ENCODE data around the gene PPFIBP1. TPM values are rescaled to one million over a fixed set of nuclear protein-coding genes. Genes with fewer than 3 reads are reported as not detected.
A peak's percentile ranks its signal among the peaks of the same experiment; 100 is the strongest.
"Not testable (repeated sequence)": the region's sequence is repeated elsewhere in the genome, so short reads cannot be mapped to it uniquely, and the experiment has no call there.

PPFIBP1 gene
- total RNA-seq, 6 donors from 2014 or later, result 67.5 to 129 (median 101) TPM

DNA sequence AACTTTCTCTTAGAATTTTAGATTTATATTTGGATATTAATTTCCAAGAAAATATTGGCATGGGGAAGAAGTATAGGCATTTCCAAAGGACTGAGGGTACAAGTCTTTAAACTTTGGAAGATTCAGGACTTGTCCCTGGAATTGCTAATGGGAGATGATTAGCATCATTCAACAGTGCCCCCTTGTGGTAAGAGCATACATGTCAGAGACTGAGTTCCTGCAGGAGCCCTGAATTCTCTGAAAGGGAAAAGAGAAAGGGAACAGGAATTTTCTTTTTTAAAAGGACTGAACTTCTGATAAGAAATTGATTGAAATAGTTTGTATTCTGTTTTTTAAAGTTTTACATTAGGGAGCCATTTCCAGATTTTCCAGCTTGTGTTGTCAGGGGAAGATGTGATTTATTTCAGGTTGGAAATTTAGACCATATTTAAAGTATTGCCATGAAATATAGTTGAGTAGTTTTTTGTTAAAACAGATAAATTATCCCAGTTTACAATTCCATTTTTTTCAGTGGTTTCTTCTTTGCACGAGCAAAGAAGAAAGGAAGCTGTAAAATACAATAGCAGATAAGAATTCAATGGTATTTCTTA is 128.3 kb downstream of the PPFIBP1 start:
- H3K9me3 ChIP-seq, result no peaks in the 10 kb centered on the region
- peak in 1 of 2 donors; percentile 84 for ATAC-seq (ENCODE audit: low FRiP score in 2 of 2)
- H3K27me3 ChIP-seq, result no peaks in the 10 kb centered on the region
- H3K36me3 ChIP-seq, result peaks cover 0 to 46% (median under 1%) of the 10 kb centered on the region in 4 donors
- DNase-seq, result peak in 1 of 2 donors; percentile 26
- H3K4me3 ChIP-seq, result no peak overlapping the region
- no peak overlapping the region for H3K27ac ChIP-seq
- 39 to 54% methylated on average over 1 of the region's 1 CpG for WGBS, 2 donors
- H3K4me1 ChIP-seq, result peaks cover 0 to 4% (median 0%) of the 10 kb centered on the region in 4 donors
- no peak for TF ChIP-seq EP300 (IDR thresholded peaks at IDR 0.05)
- peak; percentile 47 to 82 (median 74) for TF ChIP-seq CTCF (IDR thresholded peaks at IDR 0.05)
- TF ChIP-seq POLR2A (IDR thresholded peaks at IDR 0.05), result no peak
- TF ChIP-seq POLR2AphosphoS5 (IDR thresholded peaks at IDR 0.05), result no peak

DNA sequence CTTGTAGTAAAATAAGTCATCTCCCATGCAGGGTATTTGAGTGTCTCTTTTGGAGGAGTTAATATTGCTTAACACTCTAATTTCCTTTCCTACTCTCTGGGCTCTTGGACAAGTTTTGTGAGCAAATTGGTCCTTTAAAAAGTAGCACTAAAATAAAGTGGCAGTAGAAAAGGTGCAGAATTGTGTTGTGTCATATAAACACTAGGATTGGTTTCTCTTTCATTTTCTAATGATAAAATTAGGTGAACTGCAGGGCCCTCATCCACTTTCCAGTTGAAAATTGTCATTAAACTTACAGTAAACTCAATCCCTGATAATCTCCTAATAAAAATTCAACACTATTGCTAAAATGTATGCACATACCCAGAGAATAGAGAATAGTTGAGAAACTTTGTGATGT is 129.7 kb downstream of the PPFIBP1 start:
- H3K27ac ChIP-seq, result no peak overlapping the region
- ATAC-seq (ENCODE audit: low FRiP score in 2 of 2) (no peak), DNase-seq (no peak)
- H3K36me3 ChIP-seq, result peaks cover 0 to 52% (median 4%) of the 10 kb centered on the region in 4 donors
- TF ChIP-seq POLR2A (IDR thresholded peaks at IDR 0.05) (no peak), POLR2AphosphoS5 (IDR thresholded peaks at IDR 0.05) (no peak), CTCF (IDR thresholded peaks at IDR 0.05) (no peak), EP300 (IDR thresholded peaks at IDR 0.05) (no peak)
- H3K4me3 ChIP-seq, result no peak overlapping the region
- no peaks in the 10 kb centered on the region for H3K9me3 ChIP-seq
- H3K27me3 ChIP-seq, result no peaks in the 10 kb centered on the region
- H3K4me1 ChIP-seq, result peaks cover 0 to 4% (median 0%) of the 10 kb centered on the region in 4 donors

- not testable (repeated sequence) for H3K4me3 ChIP-seq; H3K27ac ChIP-seq; H3K27me3 ChIP-seq; ATAC-seq (ENCODE audit: low FRiP score in 2 of 2); H3K9me3 ChIP-seq; H3K4me1 ChIP-seq; DNase-seq
- 77 to 84% methylated on average over 3 of the region's 3 CpGs for WGBS, 2 donors
- peaks cover 0 to 45% (median 4%) of the 10 kb centered on the region in 4 donors for H3K36me3 ChIP-seq
These were observed 131.5 kb downstream of the PPFIBP1 start for GRCh38 chr12:27655476-27655875.

- Histone ChIP-seq H3K27ac (no peak overlapping the region), H3K4me1 (peaks cover 0 to 3% (median 0%) of the 10 kb centered on the region in 4 donors), H3K36me3 (peaks cover 0 to 54% (median 11%) of the 10 kb centered on the region in 4 donors), H3K27me3 (no peaks in the 10 kb centered on the region), H3K4me3 (no peak overlapping the region), H3K9me3 (no peaks in the 10 kb centered on the region)
- 90 to 94% methylated on average over 4 of the region's 4 CpGs for WGBS, 2 donors
- ATAC-seq (ENCODE audit: low FRiP score in 2 of 2) (no peak), DNase-seq (no peak)
- TF ChIP-seq POLR2A (IDR thresholded peaks at IDR 0.05) (no peak), POLR2AphosphoS5 (IDR thresholded peaks at IDR 0.05) (no peak), CTCF (IDR thresholded peaks at IDR 0.05) (no peak), EP300 (IDR thresholded peaks at IDR 0.05) (no peak)
These were observed 133.3 kb downstream of the PPFIBP1 start for GRCh38 chr12:27657296-27657695.

GRCh38 chr12:27665704-27666103 is 141.7 kb downstream of the PPFIBP1 start:
- DNase-seq (no peak), ATAC-seq (ENCODE audit: low FRiP score in 2 of 2) (no peak)
- no peaks in the 10 kb centered on the region for H3K9me3 ChIP-seq
- TF ChIP-seq POLR2AphosphoS5 (IDR thresholded peaks at IDR 0.05) (no peak), POLR2A (IDR thresholded peaks at IDR 0.05) (no peak), CTCF (IDR thresholded peaks at IDR 0.05) (no peak), EP300 (IDR thresholded peaks at IDR 0.05) (no peak)
- WGBS, 2 donors, result 78 to 94% methylated on average over 3 of the region's 3 CpGs
- no peak overlapping the region for H3K4me3 ChIP-seq
- peaks cover 5 to 74% (median 26%) of the 10 kb centered on the region in 4 donors for H3K36me3 ChIP-seq
- H3K27me3 ChIP-seq, result no peaks in the 10 kb centered on the region
- no peaks in the 10 kb centered on the region for H3K4me1 ChIP-seq
- H3K27ac ChIP-seq, result no peak overlapping the region

Data from upper lobe of left lung (tissue), 6 donors.